NCI-H1694 treated with DMSO at 0.1 percent for 48 hours (cell line): ENCODE results near the gene FUT7.
"Not testable (repeated sequence)": the region's sequence is repeated elsewhere in the genome, so short reads cannot be mapped to it uniquely, and the experiment has no call there.

Experiments
- DNase-seq: peaks from one replicate; lab custom pipeline; 2025; lab: John Stamatoyannopoulos, UW

The FUT7 gene

GRCh38 chr9:137049544-137050449 lies 17.9 kb upstream of the FUT7 start:
- DNase-seq: peak; percentile 50

GRCh38 chr9:137048655-137049543 lies 17.0 kb upstream of the FUT7 start:
- no peak for DNase-seq

GRCh38 chr9:137046088-137046787 lies 14.3 kb upstream of the FUT7 start, which contains the start of gene NPDC1:
Gene NPDC1 (minus strand): TSS chr9:137046177. CDS start chr9:137045989, 188 bp downstream.
- DNase-seq: peak; percentile 46

- peak; percentile 41 for DNase-seq
These were observed 13.6 kb upstream of the FUT7 start for GRCh38 chr9:137045294-137046087.

GRCh38 chr9:137044502-137045177 lies 12.8 kb upstream of the FUT7 start:
- DNase-seq: no peak

- DNase-seq: no peak
These were observed 12.1 kb upstream of the FUT7 start for GRCh38 chr9:137044037-137044436.

DNA sequence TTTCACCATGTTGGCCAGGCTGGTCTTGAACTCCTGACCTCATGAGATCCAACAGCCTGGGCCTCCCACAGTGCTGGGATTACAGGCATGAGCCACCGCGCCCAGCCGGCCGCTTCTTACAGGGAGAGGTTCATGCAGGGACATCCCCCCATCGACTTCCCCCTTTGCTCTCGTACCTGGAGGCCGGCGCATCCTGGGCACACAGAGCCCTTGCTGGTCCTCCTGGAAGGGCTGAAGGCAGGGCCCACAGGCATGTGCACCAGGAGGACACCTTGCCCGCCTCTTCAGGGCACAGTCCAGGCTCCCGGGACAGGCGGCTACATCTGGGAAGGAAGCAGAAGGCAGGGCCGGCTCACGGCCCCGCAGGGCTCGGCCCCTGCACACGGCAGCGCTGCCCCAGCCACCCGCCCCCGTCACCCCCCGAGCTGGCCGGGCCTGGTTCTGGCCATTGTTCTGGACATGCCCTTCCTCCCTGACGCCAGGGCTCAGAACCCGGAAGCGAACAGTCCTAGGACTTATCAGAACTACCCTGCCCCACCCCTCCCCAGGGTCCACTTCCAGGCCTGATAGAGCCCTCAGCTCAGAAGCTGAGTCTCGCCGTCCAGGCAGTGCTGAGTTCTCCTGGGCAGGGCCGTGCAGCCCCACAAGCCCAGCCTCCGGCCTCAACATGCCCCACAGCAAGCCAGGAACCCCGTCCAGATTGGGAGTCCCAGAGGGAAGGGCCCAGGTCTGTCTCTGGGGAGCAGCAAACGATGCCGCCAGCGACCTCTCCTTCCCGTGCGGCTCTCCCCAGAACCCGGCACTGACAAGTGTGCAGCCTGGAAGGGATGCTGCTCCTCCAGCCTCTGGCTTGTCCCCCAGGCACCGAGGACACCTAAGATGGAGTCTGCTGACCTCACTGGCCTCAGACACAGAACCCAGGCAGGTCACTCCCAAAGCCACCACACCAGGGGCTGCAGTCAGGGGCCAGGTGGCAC lies 11.2 kb upstream of the FUT7 start:
- no peak for DNase-seq

DNA sequence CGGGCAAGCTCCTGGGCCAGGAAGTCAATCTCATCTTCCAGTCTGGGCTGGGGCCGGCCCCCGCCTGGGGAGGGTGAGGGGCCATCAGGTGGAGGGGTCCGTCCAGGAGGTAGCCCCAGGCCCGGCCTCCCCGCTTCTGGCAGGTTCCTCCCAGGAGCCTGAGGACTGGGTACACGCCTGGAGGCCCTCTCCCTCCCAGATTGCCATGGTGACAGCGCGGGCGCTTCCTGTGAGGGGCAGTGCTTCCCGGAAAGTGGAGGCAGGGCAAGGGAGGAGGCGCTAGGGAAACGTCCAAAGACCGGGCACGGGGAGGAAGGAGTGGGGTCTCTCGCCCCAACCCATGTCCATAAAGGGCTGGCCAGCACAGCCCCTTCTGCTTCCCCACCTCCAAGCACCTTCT lies 9.2 kb upstream of the FUT7 start:
- no peak for DNase-seq

DNA sequence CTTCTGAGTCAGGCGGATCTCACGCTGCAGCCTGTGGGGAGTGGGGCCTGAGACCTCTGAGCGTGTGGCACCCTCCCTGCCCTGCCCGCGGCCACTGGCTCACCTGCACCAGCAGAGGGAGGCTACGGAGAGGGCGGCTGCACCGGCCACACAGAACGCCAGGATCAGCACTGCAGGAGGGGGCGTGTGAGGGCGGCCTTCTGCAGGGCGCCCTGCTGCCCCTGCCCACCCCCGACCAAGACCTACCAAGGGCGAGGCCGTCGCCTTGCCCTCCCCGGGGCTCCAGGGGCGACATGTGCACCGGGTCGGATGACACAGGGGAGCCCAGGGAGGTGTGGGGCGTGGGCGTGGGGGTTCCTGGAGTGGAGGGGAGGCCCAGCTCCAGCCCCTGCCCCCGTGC lies 8.7 kb upstream of the FUT7 start:
- no peak for DNase-seq

GRCh38 chr9:137039611-137040366 lies 7.9 kb upstream of the FUT7 start:
- DNase-seq: no peak

DNA sequence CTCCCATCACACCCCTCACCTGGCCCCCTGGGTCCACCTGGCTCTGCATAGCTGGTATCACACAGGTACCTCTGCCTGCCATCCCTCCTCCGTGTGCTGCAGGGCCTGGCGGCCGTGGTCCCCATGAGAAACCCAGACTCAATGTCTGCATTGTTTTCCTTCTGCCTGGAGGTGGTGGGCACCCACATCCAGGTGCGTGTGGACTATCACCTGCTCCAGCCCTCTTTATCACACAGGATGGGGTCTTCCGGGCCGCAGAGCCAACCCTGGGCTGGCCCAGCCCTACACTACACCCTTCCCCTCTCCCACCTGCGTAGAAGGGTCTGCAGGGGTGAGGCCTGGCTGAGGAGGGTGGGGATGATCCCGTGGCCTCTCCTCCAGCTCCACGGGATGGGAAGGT lies 7.0 kb upstream of the FUT7 start:
- DNase-seq: no peak

DNA sequence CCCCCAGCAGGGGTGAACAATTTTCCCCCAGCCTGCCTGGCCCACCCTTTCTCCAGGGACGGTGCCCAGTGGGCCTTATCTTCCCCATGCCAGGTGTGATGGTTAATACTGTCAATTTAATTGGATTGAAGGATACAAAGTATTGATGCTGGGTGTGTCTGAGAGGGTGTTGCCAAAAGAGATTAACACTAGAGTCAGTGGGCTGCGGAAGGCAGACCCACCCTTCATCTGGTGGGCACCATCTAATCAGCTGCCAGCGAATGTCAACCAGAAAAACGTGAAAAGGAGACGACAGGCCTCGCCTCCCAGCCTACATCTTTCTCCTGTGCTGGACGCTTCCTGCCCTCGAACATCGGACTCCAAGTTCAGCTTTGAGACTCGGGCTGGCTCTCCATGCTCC lies 5.6 kb upstream of the FUT7 start:
- DNase-seq: no peak

DNA sequence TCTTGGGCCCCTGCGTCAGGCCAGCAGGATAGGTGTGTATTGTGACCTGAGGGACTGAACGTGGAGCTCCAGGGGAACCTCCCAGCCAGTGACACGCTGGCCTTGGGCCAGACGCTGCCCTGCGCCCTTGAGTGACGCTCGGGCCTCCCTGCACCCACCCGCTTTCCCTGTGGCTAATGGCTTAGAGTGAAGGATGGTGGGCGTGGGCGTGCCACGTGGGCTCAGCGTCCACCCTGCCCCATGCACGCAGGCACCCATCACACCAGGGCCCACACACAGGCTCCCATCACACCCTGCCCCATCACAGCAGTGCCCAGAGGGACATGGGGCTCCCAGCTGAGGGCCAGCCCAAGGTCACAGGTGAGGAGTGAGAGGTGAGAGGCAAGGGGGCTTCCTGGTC lies 5.1 kb upstream of the FUT7 start:
- DNase-seq: no peak

DNA sequence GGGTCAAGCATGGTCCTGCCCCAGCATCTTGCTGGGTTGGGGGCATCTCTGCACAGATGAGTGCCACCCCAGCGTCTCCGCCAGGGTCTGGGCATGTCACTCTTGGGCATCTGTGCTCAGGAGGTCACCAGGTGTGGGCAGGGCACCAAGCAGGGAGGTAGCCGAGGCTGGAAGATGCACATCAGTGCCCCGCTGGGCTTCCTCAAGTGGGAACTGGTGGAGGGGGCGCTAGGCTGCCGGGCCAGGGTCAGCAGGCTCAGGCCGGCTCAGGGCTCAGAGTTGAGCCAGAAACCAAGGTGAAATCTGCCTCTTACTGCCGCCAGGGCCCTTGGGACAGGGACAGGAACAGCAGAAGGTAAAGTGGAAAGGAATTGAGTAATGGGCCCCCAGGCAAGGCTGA lies 4.0 kb upstream of the FUT7 start:
- no peak for DNase-seq

- DNase-seq: no peak
These were observed 3.6 kb upstream of the FUT7 start for GRCh38 chr9:137035507-137035834.

DNA sequence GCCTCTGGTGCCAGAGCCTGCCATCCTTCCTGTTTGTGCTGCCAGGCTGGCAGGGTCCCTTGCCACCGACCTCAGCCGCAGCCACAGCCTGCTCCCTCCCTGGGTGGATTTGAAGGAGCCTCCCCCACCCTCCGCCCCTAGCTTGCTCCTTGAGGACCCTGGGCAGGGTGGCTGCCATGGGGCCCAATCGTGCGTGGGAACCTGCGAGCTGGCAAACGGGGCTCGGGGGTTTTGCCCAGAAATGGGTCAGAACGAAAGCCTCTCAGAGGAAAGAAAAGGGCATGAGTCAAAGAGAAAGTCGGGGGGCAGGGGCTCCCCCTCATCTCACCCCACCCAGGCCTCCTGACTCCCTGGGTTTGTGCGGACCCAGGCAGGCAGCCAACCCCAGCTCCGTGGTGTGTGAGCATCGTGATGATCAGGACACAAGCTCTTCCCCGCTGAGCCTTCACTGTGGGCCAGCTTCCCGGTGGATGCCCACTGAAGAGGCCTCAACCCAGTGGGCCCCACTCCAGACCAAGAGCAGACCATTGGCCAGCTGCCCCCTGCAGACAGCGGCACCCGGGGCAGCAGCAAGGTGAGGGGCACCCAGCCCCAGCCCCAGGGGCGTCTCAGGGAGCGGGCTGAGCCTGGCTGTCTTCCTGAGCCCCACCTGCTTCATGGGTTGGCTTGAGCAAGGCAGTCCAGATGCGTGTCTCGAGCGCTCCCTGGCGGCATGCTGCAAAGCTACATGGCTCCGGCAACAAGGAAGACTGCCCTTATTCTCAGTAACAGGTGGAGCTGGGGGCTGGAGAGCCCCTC lies 3.0 kb upstream of the FUT7 start:
- DNase-seq: peak; percentile 66

GRCh38 chr9:137034039-137034708 lies 2.3 kb upstream of the FUT7 start:
- DNase-seq: no peak

- DNase-seq: not testable (repeated sequence)
These were observed 1.6 kb upstream of the FUT7 start for GRCh38 chr9:137033481-137033880.
